ENCODE measurements around the gene FAM240A.

DNA sequence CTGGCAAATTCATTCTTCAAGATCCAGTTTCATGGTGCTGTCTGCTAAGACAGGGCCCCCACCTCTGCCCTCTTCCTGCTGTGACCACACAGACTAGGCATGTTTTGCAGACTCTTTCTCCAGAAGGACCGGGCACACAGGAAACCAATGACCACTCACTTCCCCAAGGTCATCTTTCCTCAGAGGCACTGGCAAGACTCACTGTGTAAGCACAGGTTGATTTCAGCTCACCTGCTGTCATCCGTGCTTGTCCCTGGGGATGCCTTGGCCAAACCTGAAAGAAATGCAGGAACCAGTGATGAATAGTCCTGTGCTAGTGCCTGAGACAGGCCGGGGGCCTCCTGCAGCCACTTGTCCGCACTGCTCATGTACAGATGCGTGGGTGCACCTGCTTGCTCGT, 47.7 kb downstream of the FAM240A start:
- no peak for TF ChIP-seq CREB1 (CRISPR knock-in tag; IDR thresholded peaks at IDR 0.05; ENCODE audit: low read depth)
- TF ChIP-seq, protein P1, sequence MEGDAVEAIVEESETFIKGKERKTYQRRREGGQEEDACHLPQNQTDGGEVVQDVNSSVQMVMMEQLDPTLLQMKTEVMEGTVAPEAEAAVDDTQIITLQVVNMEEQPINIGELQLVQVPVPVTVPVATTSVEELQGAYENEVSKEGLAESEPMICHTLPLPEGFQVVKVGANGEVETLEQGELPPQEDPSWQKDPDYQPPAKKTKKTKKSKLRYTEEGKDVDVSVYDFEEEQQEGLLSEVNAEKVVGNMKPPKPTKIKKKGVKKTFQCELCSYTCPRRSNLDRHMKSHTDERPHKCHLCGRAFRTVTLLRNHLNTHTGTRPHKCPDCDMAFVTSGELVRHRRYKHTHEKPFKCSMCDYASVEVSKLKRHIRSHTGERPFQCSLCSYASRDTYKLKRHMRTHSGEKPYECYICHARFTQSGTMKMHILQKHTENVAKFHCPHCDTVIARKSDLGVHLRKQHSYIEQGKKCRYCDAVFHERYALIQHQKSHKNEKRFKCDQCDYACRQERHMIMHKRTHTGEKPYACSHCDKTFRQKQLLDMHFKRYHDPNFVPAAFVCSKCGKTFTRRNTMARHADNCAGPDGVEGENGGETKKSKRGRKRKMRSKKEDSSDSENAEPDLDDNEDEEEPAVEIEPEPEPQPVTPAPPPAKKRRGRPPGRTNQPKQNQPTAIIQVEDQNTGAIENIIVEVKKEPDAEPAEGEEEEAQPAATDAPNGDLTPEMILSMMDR (conservative IDR thresholded peaks at IDR 0.05; ENCODE audit: low read depth in 2 of 2): no peak
- no peak for TF ChIP-seq ZNF331 (CRISPR knock-in tag; IDR thresholded peaks at IDR 0.05; ENCODE audit: low read depth)
- TF ChIP-seq EZH2 (IDR thresholded peaks at IDR 0.05; ENCODE audit: low read depth, unreplicated experiment): no peak
- no peak for TF ChIP-seq POLR2AphosphoS5 (IDR thresholded peaks at IDR 0.05; ENCODE audit: low read depth)
- TF ChIP-seq EZH2phosphoT487 (IDR thresholded peaks at IDR 0.05; ENCODE audit: unreplicated experiment): no peak
- TF ChIP-seq, protein P2, sequence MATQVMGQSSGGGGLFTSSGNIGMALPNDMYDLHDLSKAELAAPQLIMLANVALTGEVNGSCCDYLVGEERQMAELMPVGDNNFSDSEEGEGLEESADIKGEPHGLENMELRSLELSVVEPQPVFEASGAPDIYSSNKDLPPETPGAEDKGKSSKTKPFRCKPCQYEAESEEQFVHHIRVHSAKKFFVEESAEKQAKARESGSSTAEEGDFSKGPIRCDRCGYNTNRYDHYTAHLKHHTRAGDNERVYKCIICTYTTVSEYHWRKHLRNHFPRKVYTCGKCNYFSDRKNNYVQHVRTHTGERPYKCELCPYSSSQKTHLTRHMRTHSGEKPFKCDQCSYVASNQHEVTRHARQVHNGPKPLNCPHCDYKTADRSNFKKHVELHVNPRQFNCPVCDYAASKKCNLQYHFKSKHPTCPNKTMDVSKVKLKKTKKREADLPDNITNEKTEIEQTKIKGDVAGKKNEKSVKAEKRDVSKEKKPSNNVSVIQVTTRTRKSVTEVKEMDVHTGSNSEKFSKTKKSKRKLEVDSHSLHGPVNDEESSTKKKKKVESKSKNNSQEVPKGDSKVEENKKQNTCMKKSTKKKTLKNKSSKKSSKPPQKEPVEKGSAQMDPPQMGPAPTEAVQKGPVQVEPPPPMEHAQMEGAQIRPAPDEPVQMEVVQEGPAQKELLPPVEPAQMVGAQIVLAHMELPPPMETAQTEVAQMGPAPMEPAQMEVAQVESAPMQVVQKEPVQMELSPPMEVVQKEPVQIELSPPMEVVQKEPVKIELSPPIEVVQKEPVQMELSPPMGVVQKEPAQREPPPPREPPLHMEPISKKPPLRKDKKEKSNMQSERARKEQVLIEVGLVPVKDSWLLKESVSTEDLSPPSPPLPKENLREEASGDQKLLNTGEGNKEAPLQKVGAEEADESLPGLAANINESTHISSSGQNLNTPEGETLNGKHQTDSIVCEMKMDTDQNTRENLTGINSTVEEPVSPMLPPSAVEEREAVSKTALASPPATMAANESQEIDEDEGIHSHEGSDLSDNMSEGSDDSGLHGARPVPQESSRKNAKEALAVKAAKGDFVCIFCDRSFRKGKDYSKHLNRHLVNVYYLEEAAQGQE (IDR thresholded peaks at IDR 0.05; ENCODE audit: unreplicated experiment): no peak
- TF ChIP-seq, protein P3, sequence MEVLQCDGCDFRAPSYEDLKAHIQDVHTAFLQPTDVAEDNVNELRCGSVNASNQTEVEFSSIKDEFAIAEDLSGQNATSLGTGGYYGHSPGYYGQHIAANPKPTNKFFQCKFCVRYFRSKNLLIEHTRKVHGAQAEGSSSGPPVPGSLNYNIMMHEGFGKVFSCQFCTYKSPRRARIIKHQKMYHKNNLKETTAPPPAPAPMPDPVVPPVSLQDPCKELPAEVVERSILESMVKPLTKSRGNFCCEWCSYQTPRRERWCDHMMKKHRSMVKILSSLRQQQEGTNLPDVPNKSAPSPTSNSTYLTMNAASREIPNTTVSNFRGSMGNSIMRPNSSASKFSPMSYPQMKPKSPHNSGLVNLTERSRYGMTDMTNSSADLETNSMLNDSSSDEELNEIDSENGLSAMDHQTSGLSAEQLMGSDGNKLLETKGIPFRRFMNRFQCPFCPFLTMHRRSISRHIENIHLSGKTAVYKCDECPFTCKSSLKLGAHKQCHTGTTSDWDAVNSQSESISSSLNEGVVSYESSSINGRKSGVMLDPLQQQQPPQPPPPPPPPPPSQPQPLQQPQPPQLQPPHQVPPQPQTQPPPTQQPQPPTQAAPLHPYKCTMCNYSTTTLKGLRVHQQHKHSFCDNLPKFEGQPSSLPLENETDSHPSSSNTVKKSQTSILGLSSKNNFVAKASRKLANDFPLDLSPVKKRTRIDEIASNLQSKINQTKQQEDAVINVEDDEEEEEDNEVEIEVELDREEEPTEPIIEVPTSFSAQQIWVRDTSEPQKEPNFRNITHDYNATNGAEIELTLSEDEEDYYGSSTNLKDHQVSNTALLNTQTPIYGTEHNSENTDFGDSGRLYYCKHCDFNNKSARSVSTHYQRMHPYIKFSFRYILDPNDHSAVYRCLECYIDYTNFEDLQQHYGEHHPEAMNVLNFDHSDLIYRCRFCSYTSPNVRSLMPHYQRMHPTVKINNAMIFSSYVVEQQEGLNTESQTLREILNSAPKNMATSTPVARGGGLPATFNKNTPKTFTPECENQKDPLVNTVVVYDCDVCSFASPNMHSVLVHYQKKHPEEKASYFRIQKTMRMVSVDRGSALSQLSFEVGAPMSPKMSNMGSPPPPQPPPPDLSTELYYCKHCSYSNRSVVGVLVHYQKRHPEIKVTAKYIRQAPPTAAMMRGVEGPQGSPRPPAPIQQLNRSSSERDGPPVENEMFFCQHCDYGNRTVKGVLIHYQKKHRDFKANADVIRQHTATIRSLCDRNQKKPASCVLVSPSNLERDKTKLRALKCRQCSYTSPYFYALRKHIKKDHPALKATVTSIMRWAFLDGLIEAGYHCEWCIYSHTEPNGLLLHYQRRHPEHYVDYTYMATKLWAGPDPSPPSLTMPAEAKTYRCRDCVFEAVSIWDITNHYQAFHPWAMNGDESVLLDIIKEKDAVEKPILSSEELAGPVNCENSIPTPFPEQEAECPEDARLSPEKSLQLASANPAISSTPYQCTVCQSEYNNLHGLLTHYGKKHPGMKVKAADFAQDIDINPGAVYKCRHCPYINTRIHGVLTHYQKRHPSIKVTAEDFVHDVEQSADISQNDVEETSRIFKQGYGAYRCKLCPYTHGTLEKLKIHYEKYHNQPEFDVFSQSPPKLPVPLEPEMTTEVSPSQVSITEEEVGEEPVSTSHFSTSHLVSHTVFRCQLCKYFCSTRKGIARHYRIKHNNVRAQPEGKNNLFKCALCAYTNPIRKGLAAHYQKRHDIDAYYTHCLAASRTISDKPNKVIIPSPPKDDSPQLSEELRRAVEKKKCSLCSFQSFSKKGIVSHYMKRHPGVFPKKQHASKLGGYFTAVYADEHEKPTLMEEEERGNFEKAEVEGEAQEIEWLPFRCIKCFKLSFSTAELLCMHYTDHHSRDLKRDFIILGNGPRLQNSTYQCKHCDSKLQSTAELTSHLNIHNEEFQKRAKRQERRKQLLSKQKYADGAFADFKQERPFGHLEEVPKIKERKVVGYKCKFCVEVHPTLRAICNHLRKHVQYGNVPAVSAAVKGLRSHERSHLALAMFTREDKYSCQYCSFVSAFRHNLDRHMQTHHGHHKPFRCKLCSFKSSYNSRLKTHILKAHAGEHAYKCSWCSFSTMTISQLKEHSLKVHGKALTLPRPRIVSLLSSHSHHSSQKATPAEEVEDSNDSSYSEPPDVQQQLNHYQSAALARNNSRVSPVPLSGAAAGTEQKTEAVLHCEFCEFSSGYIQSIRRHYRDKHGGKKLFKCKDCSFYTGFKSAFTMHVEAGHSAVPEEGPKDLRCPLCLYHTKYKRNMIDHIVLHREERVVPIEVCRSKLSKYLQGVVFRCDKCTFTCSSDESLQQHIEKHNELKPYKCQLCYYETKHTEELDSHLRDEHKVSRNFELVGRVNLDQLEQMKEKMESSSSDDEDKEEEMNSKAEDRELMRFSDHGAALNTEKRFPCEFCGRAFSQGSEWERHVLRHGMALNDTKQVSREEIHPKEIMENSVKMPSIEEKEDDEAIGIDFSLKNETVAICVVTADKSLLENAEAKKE (CRISPR knock-in tag; IDR thresholded peaks at IDR 0.05): no peak
- no peak for TF ChIP-seq JUNB (IDR thresholded peaks at IDR 0.05; ENCODE audit: unreplicated experiment)
- TF ChIP-seq NANOG (IDR thresholded peaks at IDR 0.05; ENCODE audit: borderline replicate concordance): no peak
- TF ChIP-seq, protein P4, sequence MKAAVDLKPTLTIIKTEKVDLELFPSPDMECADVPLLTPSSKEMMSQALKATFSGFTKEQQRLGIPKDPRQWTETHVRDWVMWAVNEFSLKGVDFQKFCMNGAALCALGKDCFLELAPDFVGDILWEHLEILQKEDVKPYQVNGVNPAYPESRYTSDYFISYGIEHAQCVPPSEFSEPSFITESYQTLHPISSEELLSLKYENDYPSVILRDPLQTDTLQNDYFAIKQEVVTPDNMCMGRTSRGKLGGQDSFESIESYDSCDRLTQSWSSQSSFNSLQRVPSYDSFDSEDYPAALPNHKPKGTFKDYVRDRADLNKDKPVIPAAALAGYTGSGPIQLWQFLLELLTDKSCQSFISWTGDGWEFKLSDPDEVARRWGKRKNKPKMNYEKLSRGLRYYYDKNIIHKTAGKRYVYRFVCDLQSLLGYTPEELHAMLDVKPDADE (IDR thresholded peaks at IDR 0.05): no peak
- TF ChIP-seq ZNF114 (CRISPR knock-in tag; IDR thresholded peaks at IDR 0.05): no peak

Measured in GM23338 (cell line).